ENCODE results near the gene ZDHHC19. TPM values are rescaled to one million over a fixed set of nuclear protein-coding genes. Genes with fewer than 3 reads are reported as not detected.
A peak's percentile ranks its signal among the peaks of the same experiment; 100 is the strongest.
"Not testable (repeated sequence)": the region's sequence is repeated elsewhere in the genome, so short reads cannot be mapped to it uniquely, and the experiment has no call there.

ZDHHC19 gene
- total and polyA plus RNA-seq, 2 experiments from 2014 or later: 0.77 TPM; not detected in 1

GRCh38 chr3:196214783-196215441 lies 3.7 kb upstream of the ZDHHC19 start:
- peak; percentile 67 for DNase-seq (ENCODE audit: low spot score)

GRCh38 chr3:196209944-196210672 lies 1.1 kb downstream of the ZDHHC19 start:
- H3K4me3 ChIP-seq; H3K36me3 ChIP-seq (replicated peaks; ENCODE audit: insufficient read depth, low read depth); H3K9me3 ChIP-seq (ENCODE audit: low read depth); H2AFZ ChIP-seq; H4K20me1 ChIP-seq (ENCODE audit: insufficient read depth, poor library complexity, severe bottlenecking); H3K4me1 ChIP-seq (ENCODE audit: insufficient read depth); H3K27ac ChIP-seq; H3K4me2 ChIP-seq; H3K27me3 ChIP-seq; H3K9me2 ChIP-seq (replicated peaks; ENCODE audit: insufficient read depth); DNase-seq (ENCODE audit: low spot score); H3K79me2 ChIP-seq: not testable (repeated sequence)
- 92% methylated on average over 11 of the region's 11 CpGs for WGBS (ENCODE audit: low lambda C conversion rate, missing lambda C conversion rate)

More at GRCh38 chr3:196214783-196215441, 3.7 kb upstream of the ZDHHC19 start:
- no peaks in the 10 kb centered on the region for H4K20me1 ChIP-seq (ENCODE audit: insufficient read depth, poor library complexity, severe bottlenecking)
- no peak overlapping the region for H3K4me3 ChIP-seq
- peak overlapping the region; percentile 85 for H3K27ac ChIP-seq
- no peaks in the 10 kb centered on the region for H3K36me3 ChIP-seq (replicated peaks; ENCODE audit: insufficient read depth, low read depth)
- peaks cover 28% of the 10 kb centered on the region for H3K4me1 ChIP-seq (ENCODE audit: insufficient read depth)
- H3K27me3 ChIP-seq: no peaks in the 10 kb centered on the region
- no peaks in the 10 kb centered on the region for H3K79me2 ChIP-seq
- 70% methylated on average over 16 of the region's 16 CpGs for WGBS (ENCODE audit: low lambda C conversion rate, missing lambda C conversion rate)
- H3K9me2 ChIP-seq (replicated peaks; ENCODE audit: insufficient read depth): no peaks in the 10 kb centered on the region
- H3K4me2 ChIP-seq: peak overlapping the region; percentile 41
- no peak overlapping the region for H2AFZ ChIP-seq
- no peaks in the 10 kb centered on the region for H3K9me3 ChIP-seq (ENCODE audit: low read depth)
- TF ChIP-seq EZH2 (IDR thresholded peaks at IDR 0.05; ENCODE audit: borderline replicate concordance): no peak
- TF ChIP-seq CTCF (IDR thresholded peaks at IDR 0.05; ENCODE audit: poor library complexity): no peak
- no peak for TF ChIP-seq EZH2phosphoT487 (IDR thresholded peaks at IDR 0.05; ENCODE audit: low read depth, severe bottlenecking, unreplicated experiment)

GRCh38 chr3:196208942-196209695 lies 2.1 kb downstream of the ZDHHC19 start:
- Histone ChIP-seq H3K4me1 (ENCODE audit: insufficient read depth) (no peaks in the 10 kb centered on the region), H3K9me3 (ENCODE audit: low read depth) (no peaks in the 10 kb centered on the region), H3K36me3 (replicated peaks; ENCODE audit: insufficient read depth, low read depth) (no peaks in the 10 kb centered on the region), H3K4me3 (no peak overlapping the region), H3K9me2 (replicated peaks; ENCODE audit: insufficient read depth) (no peaks in the 10 kb centered on the region), H4K20me1 (ENCODE audit: insufficient read depth, poor library complexity, severe bottlenecking) (no peaks in the 10 kb centered on the region), H3K27ac (no peak overlapping the region), H2AFZ (no peak overlapping the region), H3K27me3 (no peaks in the 10 kb centered on the region), H3K4me2 (no peak overlapping the region), H3K79me2 (no peaks in the 10 kb centered on the region)
- 94% methylated on average over 24 of the region's 24 CpGs for WGBS (ENCODE audit: low lambda C conversion rate, missing lambda C conversion rate)
- no peak for TF ChIP-seq CTCF (IDR thresholded peaks at IDR 0.05; ENCODE audit: poor library complexity)
- TF ChIP-seq EZH2phosphoT487 (IDR thresholded peaks at IDR 0.05; ENCODE audit: low read depth, severe bottlenecking, unreplicated experiment): no peak
- TF ChIP-seq EZH2 (IDR thresholded peaks at IDR 0.05; ENCODE audit: borderline replicate concordance): no peak
- no peak for DNase-seq (ENCODE audit: low spot score)
